SK-N-SH (cell line): ENCODE results near the gene ISM1. TPM values are rescaled to one million over a fixed set of nuclear protein-coding genes. Genes with fewer than 3 reads are reported as not detected.

Source experiments
- CTCF ChIA-PET: fragments of 300-600, 350-600 bp; formaldehyde crosslinking; extraction: SDS; loops from one replicate; lab custom pipeline; 2021; lab: Yijun Ruan, JAX
- POLR2A ChIA-PET: fragments of 350-600 bp; sonication (Branson Sonifier 250); formaldehyde crosslinking; extraction: SDS; loops from one replicate; lab custom pipeline; 2020; ENCODE audit warnings: antibody characterized with exemption, inconsistent platforms; lab: Yijun Ruan, JAX
- DNase-seq: peaks from one replicate; pipeline ENCODE4 v3.0.0; 2012
- H2AFZ ChIP-seq: fragments of 200-600 bp; sonication (generic); 2 replicates; pipeline ENCODE4 v1.8.1; 2016; ENCODE audit warnings: antibody characterized with exemption, mild to moderate bottlenecking, low read depth
- H3F3A ChIP-seq: fragments of 200-600 bp; sonication (generic); replicated peaks from 2 replicates; pipeline ENCODE3; 2016; ENCODE audit warnings: antibody characterized with exemption, mild to moderate bottlenecking; ENCODE audit not compliant: insufficient read depth
- H3K27ac ChIP-seq, 2 experiments: fragments of 200-500 bp in 1 of 2; fragments of 200-600 bp in 1 of 2; sonication (Bioruptor generic) in 1 of 2; sonication (generic), shearing (Covaris generic) in 1 of 2; 2 replicates each; pipeline versions ENCODE4 v1.5.1 to v1.6.1; 2014 to 2016; ENCODE audit warnings: low read depth in 2 of 2, inconsistent platforms in 1 of 2, low read length in 1 of 2, mild to moderate bottlenecking in 1 of 2, mixed read lengths in 1 of 2
- H3K27me3 ChIP-seq: fragments of 200-600 bp; sonication (generic), shearing (Covaris generic); 2 replicates; pipeline ENCODE4 v1.6.1; 2016; ENCODE audit warnings: mixed run types; ENCODE audit not compliant: insufficient read depth
- H3K36me3 ChIP-seq, 2 experiments: fragments of 200-500 bp in 1 of 2; fragments of 200-600 bp in 1 of 2; sonication (Bioruptor generic) in 1 of 2; sonication (generic) in 1 of 2; replicated peaks in 1 of 2; 2 replicates each; pipeline versions ENCODE3 to v1.5.1; 2014 to 2016; ENCODE audit warnings: low read length in 1 of 2, mild to moderate bottlenecking in 1 of 2; ENCODE audit not compliant: insufficient read depth in 2 of 2, control insufficient read depth in 1 of 2
- H3K4me1 ChIP-seq, 2 experiments: fragments of 200-500 bp in 1 of 2; fragments of 200-600 bp in 1 of 2; sonication (Bioruptor generic) in 1 of 2; sonication (generic), shearing (Covaris generic) in 1 of 2; 2 replicates each; pipeline versions ENCODE4 v1.5.1 to v1.6.1; 2014 to 2016; ENCODE audit warnings: low read depth in 1 of 2, low read length in 1 of 2, mixed run types in 1 of 2; ENCODE audit not compliant: insufficient read depth in 2 of 2, control insufficient read depth in 1 of 2
- H3K4me2 ChIP-seq: fragments of 200-600 bp; sonication (generic), shearing (Covaris generic); 2 replicates; pipeline ENCODE4 v1.6.1; 2017; ENCODE audit warnings: mixed run types
- H3K4me3 ChIP-seq, 2 experiments: fragments of 200-500 bp in 1 of 2; fragments of 200-600 bp in 1 of 2; sonication (Bioruptor generic) in 1 of 2; sonication (generic), shearing (Covaris generic) in 1 of 2; 2 replicates each; pipeline versions ENCODE4 v1.5.1 to v1.8.1; 2014 to 2016; ENCODE audit warnings: low read depth in 2 of 2, inconsistent platforms in 1 of 2, low read length in 1 of 2, mild to moderate bottlenecking in 1 of 2, mixed read lengths in 1 of 2, moderate library complexity in 1 of 2
- H3K79me2 ChIP-seq: fragments of 200-600 bp; sonication (generic); 2 replicates; pipeline ENCODE4 v1.8.1; 2017; ENCODE audit warnings: mild to moderate bottlenecking; ENCODE audit not compliant: insufficient read depth
- H3K9ac ChIP-seq: fragments of 200-600 bp; sonication (generic); 2 replicates; pipeline ENCODE4 v1.6.1; 2017; ENCODE audit warnings: mixed run types
- H3K9me2 ChIP-seq: fragments of 200-600 bp; sonication (generic); 2 replicates; pipeline ENCODE4 v1.6.1; 2017; ENCODE audit warnings: mixed run types
- H3K9me3 ChIP-seq: fragments of 200-600 bp; sonication (generic); 2 replicates; pipeline ENCODE4 v1.6.1; 2017; ENCODE audit warnings: mixed run types, mild to moderate bottlenecking, moderate library complexity
- H4K20me1 ChIP-seq: fragments of 200-600 bp; sonication (generic); 2 replicates; pipeline ENCODE4 v1.6.1; 2017; ENCODE audit warnings: mild to moderate bottlenecking, mixed run types; ENCODE audit not compliant: insufficient read depth
- CHD2 ChIP-seq: fragments of 150-350 bp; IDR thresholded peaks from 2 replicates; pipeline ENCODE4 v1.6.1; 2018; ENCODE audit warnings: low read length; ENCODE audit not compliant: partially characterized antibody
- ELF1 ChIP-seq: IDR thresholded peaks from 2 replicates; pipeline ENCODE4 v1.4.0; 2012
- EZH2phosphoT487 ChIP-seq: fragments of 200-600 bp; sonication (generic); IDR thresholded peaks from 2 replicates; pipeline ENCODE4 v1.6.1; 2017; ENCODE audit warnings: low read depth, mixed run types, mild to moderate bottlenecking, antibody characterized with exemption, moderate library complexity, borderline replicate concordance
- FOSL2 ChIP-seq: IDR thresholded peaks from 2 replicates; pipeline ENCODE4 v1.4.0; 2012; ENCODE audit warnings: low read depth, mild to moderate bottlenecking, moderate library complexity, borderline replicate concordance
- FOXJ3 ChIP-seq: sonication (generic); formaldehyde crosslinking; IDR thresholded peaks from 2 replicates; pipeline ENCODE4 v1.5.1; 2020; ENCODE audit warnings: mild to moderate bottlenecking, missing genetic modification reagents
- GABPA ChIP-seq: IDR thresholded peaks from 2 replicates; pipeline ENCODE4 v1.4.0; 2012; ENCODE audit warnings: low read depth, mild to moderate bottlenecking
- IRF3 ChIP-seq: fragments of 150-350 bp; IDR thresholded peaks from 2 replicates; pipeline ENCODE4 v1.6.1; 2016; ENCODE audit warnings: mild to moderate bottlenecking, low read depth, low read length
- JUND ChIP-seq: IDR thresholded peaks from 2 replicates; pipeline ENCODE4 v1.4.0; 2012
- MEF2A ChIP-seq: IDR thresholded peaks from 2 replicates; pipeline ENCODE4 v1.4.0; 2012; ENCODE audit warnings: low read depth, borderline replicate concordance
- MXI1 ChIP-seq: IDR thresholded peaks from 2 replicates; pipeline ENCODE4 v1.6.1; 2012; ENCODE audit warnings: mild to moderate bottlenecking, low read depth, low read length, improper control_type of control experiment
- RFX5 ChIP-seq: IDR thresholded peaks from 2 replicates; pipeline ENCODE4 v1.6.1; 2012; ENCODE audit warnings: mild to moderate bottlenecking, improper control_type of control experiment, low read length
- SIN3A ChIP-seq: IDR thresholded peaks from 2 replicates; pipeline ENCODE4 v1.6.1; 2012; ENCODE audit warnings: low read depth, mild to moderate bottlenecking, low read length, moderate library complexity, borderline replicate concordance
- TAF1 ChIP-seq: IDR thresholded peaks from 2 replicates; pipeline ENCODE4 v1.6.1; 2012; ENCODE audit warnings: low read depth, mild to moderate bottlenecking, low read length, moderate library complexity, borderline replicate concordance
- TEAD4 ChIP-seq: IDR thresholded peaks from 2 replicates; pipeline ENCODE4 v1.4.0; 2012; ENCODE audit warnings: mild to moderate bottlenecking, borderline replicate concordance; ENCODE audit not compliant: insufficient read depth
- USF1 ChIP-seq: IDR thresholded peaks from 2 replicates; pipeline ENCODE4 v1.4.0; 2012; ENCODE audit warnings: low read depth, borderline replicate concordance
- YY1 ChIP-seq: IDR thresholded peaks from 2 replicates; pipeline ENCODE4 v1.4.0; 2012; ENCODE audit warnings: low read depth, mild to moderate bottlenecking
- WGBS: methylation state at CpG from one replicate; pipeline ENCODE4 v1.1.6; 2017; ENCODE audit warnings: low lambda C conversion rate; 5-methylcytosine and 5-hydroxymethylcytosine counted together
- polyA plus RNA-seq, 3 experiments: library from polyadenylated mRNA; depleted of rRNA; stranded (reverse); fragments of >200 nt; gene quantifications; 2 replicates each; pipeline ENCODE4 v1.2.3, GENCODE V29; 2012
- TF ChIP-seq, protein P1 (sequence below): fragments of 150-350 bp; IDR thresholded peaks from 2 replicates; pipeline ENCODE4 v1.6.1; 2017; ENCODE audit warnings: antibody characterized with exemption, low read length, low read depth, borderline replicate concordance

The ISM1 gene
- polyA plus RNA-seq, 1 of the 3 experiments (the other 2 are of a cell fraction), result not detected

GRCh38 chr20:13342469-13343242 is 121.6 kb downstream of the ISM1 start:
- Histone ChIP-seq H3K4me2 (no peak overlapping the region), H3K9me3 (no peaks in the 10 kb centered on the region), H2AFZ (no peak overlapping the region), H3F3A (no peaks in the 10 kb centered on the region), H3K4me1 (no peaks in the 10 kb centered on the region), H3K27me3 (no peaks in the 10 kb centered on the region), H3K4me3 (no peak overlapping the region), H4K20me1 (no peaks in the 10 kb centered on the region), H3K36me3 (no peaks in the 10 kb centered on the region), H3K9ac (no peak overlapping the region), H3K79me2 (no peaks in the 10 kb centered on the region), H3K9me2 (no peaks in the 10 kb centered on the region), H3K27ac (no peak overlapping the region)
- WGBS, result 65% methylated on average over 12 of the region's 12 CpGs
- ChIA-PET CTCF (no interaction called here), POLR2A (no interaction called here)
- TF ChIP-seq FOXJ3 (no peak), EZH2phosphoT487 (no peak), CHD2 (no peak), MXI1 (no peak), IRF3 (no peak), TAF1 (no peak), ELF1 (no peak), SIN3A (no peak), RFX5 (no peak), TEAD4 (no peak), JUND (no peak), USF1 (no peak), GABPA (no peak), MEF2A (no peak), YY1 (no peak), FOSL2 (no peak)
- TF ChIP-seq, protein P1, sequence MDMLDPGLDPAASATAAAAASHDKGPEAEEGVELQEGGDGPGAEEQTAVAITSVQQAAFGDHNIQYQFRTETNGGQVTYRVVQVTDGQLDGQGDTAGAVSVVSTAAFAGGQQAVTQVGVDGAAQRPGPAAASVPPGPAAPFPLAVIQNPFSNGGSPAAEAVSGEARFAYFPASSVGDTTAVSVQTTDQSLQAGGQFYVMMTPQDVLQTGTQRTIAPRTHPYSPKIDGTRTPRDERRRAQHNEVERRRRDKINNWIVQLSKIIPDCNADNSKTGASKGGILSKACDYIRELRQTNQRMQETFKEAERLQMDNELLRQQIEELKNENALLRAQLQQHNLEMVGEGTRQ, result no peak
- no peak for DNase-seq
